ENCODE data around the gene PIGK.

GRCh38 chr1:77230051-77230450 lies 10.8 kb upstream of the PIGK start:
- no peak for TF ChIP-seq POLR2AphosphoS5 (IDR thresholded peaks at IDR 0.05)
- TF ChIP-seq, protein P1, sequence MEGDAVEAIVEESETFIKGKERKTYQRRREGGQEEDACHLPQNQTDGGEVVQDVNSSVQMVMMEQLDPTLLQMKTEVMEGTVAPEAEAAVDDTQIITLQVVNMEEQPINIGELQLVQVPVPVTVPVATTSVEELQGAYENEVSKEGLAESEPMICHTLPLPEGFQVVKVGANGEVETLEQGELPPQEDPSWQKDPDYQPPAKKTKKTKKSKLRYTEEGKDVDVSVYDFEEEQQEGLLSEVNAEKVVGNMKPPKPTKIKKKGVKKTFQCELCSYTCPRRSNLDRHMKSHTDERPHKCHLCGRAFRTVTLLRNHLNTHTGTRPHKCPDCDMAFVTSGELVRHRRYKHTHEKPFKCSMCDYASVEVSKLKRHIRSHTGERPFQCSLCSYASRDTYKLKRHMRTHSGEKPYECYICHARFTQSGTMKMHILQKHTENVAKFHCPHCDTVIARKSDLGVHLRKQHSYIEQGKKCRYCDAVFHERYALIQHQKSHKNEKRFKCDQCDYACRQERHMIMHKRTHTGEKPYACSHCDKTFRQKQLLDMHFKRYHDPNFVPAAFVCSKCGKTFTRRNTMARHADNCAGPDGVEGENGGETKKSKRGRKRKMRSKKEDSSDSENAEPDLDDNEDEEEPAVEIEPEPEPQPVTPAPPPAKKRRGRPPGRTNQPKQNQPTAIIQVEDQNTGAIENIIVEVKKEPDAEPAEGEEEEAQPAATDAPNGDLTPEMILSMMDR (IDR thresholded peaks at IDR 0.05 in 8 of 11, conservative IDR thresholded peaks at IDR 0.05 in 3 of 11), result no peak
